KMS-11 (cell line): ENCODE measurements around the gene CACNA2D3.

ENCODE experiments used
- H2AFZ ChIP-seq: fragments of 200-600 bp; sonication (generic); 2 replicates; pipeline ENCODE4 v1.6.1; 2016; ENCODE audit warnings: antibody characterized with exemption, mixed run types, low read depth
- H3K27ac ChIP-seq: fragments of 200-600 bp; sonication (generic); 2 replicates; pipeline ENCODE4 v1.6.1; 2016; ENCODE audit warnings: mild to moderate bottlenecking, mixed run types
- H3K27me3 ChIP-seq: fragments of 200-600 bp; sonication (generic); 2 replicates; pipeline ENCODE4 v1.6.1; 2017; ENCODE audit warnings: mild to moderate bottlenecking, low read depth, mixed run types, moderate library complexity; ENCODE audit not compliant: insufficient read depth
- H3K36me3 ChIP-seq: fragments of 200-600 bp; sonication (generic); 2 replicates; pipeline ENCODE4 v1.6.1; 2017; ENCODE audit warnings: mild to moderate bottlenecking, mixed run types; ENCODE audit not compliant: insufficient read depth
- H3K4me1 ChIP-seq: fragments of 200-600 bp; sonication (generic); 2 replicates; pipeline ENCODE4 v1.6.1; 2016; ENCODE audit warnings: mild to moderate bottlenecking, low read depth, mixed run types; ENCODE audit not compliant: poor library complexity, severe bottlenecking
- H3K4me2 ChIP-seq: fragments of 200-600 bp; sonication (generic); 2 replicates; pipeline ENCODE4 v1.7.0; 2016; ENCODE audit warnings: mild to moderate bottlenecking, mixed run types
- H3K4me3 ChIP-seq: fragments of 200-600 bp; sonication (generic); IDR thresholded peaks from 2 replicates; pipeline ENCODE4 v1.6.1; 2017; ENCODE audit warnings: low read depth, low read length, mixed read lengths; ENCODE audit not compliant: insufficient read depth
- H3K79me2 ChIP-seq: fragments of 200-600 bp; sonication (generic); 2 replicates; pipeline ENCODE4 v1.6.1; 2016; ENCODE audit warnings: low read depth, mixed run types; ENCODE audit not compliant: insufficient read depth
- H3K9ac ChIP-seq: fragments of 200-600 bp; sonication (generic); 2 replicates; pipeline ENCODE4 v1.6.1; 2016; ENCODE audit warnings: mild to moderate bottlenecking, mixed run types
- H4K20me1 ChIP-seq: fragments of 200-600 bp; sonication (generic); 2 replicates; pipeline ENCODE4 v1.6.1; 2016; ENCODE audit warnings: mild to moderate bottlenecking, mixed run types; ENCODE audit not compliant: insufficient read depth
- TF ChIP-seq, protein P1 (sequence below): fragments of 200-600 bp; sonication (generic); conservative IDR thresholded peaks from 2 replicates; pipeline ENCODE4 v1.6.1; 2017; ENCODE audit warnings: low read depth, mild to moderate bottlenecking, antibody characterized with exemption, low read length, moderate library complexity, mixed read lengths

Gene CACNA2D3

GRCh38 chr3:54206874-54207273 lies 84.5 kb downstream of the CACNA2D3 start:
- Histone ChIP-seq H3K9ac (no peak overlapping the region), H3K4me2 (no peak overlapping the region), H3K4me1 (no peaks in the 10 kb centered on the region), H3K4me3 (no peak overlapping the region), H3K27me3 (no peaks in the 10 kb centered on the region), H4K20me1 (no peaks in the 10 kb centered on the region), H3K36me3 (no peaks in the 10 kb centered on the region), H3K79me2 (no peaks in the 10 kb centered on the region), H3K27ac (no peak overlapping the region), H2AFZ (no peak overlapping the region)
- TF ChIP-seq, protein P1, sequence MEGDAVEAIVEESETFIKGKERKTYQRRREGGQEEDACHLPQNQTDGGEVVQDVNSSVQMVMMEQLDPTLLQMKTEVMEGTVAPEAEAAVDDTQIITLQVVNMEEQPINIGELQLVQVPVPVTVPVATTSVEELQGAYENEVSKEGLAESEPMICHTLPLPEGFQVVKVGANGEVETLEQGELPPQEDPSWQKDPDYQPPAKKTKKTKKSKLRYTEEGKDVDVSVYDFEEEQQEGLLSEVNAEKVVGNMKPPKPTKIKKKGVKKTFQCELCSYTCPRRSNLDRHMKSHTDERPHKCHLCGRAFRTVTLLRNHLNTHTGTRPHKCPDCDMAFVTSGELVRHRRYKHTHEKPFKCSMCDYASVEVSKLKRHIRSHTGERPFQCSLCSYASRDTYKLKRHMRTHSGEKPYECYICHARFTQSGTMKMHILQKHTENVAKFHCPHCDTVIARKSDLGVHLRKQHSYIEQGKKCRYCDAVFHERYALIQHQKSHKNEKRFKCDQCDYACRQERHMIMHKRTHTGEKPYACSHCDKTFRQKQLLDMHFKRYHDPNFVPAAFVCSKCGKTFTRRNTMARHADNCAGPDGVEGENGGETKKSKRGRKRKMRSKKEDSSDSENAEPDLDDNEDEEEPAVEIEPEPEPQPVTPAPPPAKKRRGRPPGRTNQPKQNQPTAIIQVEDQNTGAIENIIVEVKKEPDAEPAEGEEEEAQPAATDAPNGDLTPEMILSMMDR = no peak

- H4K20me1 ChIP-seq = no peaks in the 10 kb centered on the region
- H3K9ac ChIP-seq = no peak overlapping the region
- H3K4me1 ChIP-seq = no peaks in the 10 kb centered on the region
- TF ChIP-seq, protein P1 = no peak
- H3K79me2 ChIP-seq = no peaks in the 10 kb centered on the region
- no peaks in the 10 kb centered on the region for H3K36me3 ChIP-seq
- H3K4me3 ChIP-seq = no peak overlapping the region
- H3K27me3 ChIP-seq = no peaks in the 10 kb centered on the region
- no peak overlapping the region for H2AFZ ChIP-seq
- no peak overlapping the region for H3K27ac ChIP-seq
- H3K4me2 ChIP-seq = no peak overlapping the region
These were observed 88.7 kb downstream of the CACNA2D3 start for GRCh38 chr3:54211097-54211496.

GRCh38 chr3:54212723-54213122 lies 90.4 kb downstream of the CACNA2D3 start:
- TF ChIP-seq, protein P1 = no peak
- no peaks in the 10 kb centered on the region for H3K36me3 ChIP-seq

GRCh38 chr3:54213907-54214306 lies 91.6 kb downstream of the CACNA2D3 start:
- H3K4me3 ChIP-seq = no peak overlapping the region
- H3K4me1 ChIP-seq = no peaks in the 10 kb centered on the region
- H3K36me3 ChIP-seq = no peaks in the 10 kb centered on the region
- no peaks in the 10 kb centered on the region for H4K20me1 ChIP-seq
- H3K9ac ChIP-seq = no peak overlapping the region
- no peaks in the 10 kb centered on the region for H3K27me3 ChIP-seq
- no peak overlapping the region for H3K4me2 ChIP-seq
- H3K27ac ChIP-seq = no peak overlapping the region
- H3K79me2 ChIP-seq = no peaks in the 10 kb centered on the region
- TF ChIP-seq, protein P1 = no peak
- H2AFZ ChIP-seq = no peak overlapping the region

More at GRCh38 chr3:54212723-54213122, 90.4 kb downstream of the CACNA2D3 start:
- no peaks in the 10 kb centered on the region for H4K20me1 ChIP-seq
- H3K4me2 ChIP-seq = no peak overlapping the region
- H3K9ac ChIP-seq = no peak overlapping the region
- no peak overlapping the region for H3K4me3 ChIP-seq
- no peak overlapping the region for H2AFZ ChIP-seq
- H3K4me1 ChIP-seq = no peaks in the 10 kb centered on the region
- no peak overlapping the region for H3K27ac ChIP-seq
- H3K27me3 ChIP-seq = no peaks in the 10 kb centered on the region
- H3K79me2 ChIP-seq = no peaks in the 10 kb centered on the region
